Neural cell (in vitro differentiated cells): ENCODE results near the gene MYO5C. TPM values are rescaled to one million over a fixed set of nuclear protein-coding genes. Genes with fewer than 3 reads are reported as not detected.

Experiments
- H2AFZ ChIP-seq: fragments of 200-600, 300-800 bp; sonication (generic), shearing (Covaris generic); 2 replicates; pipeline ENCODE4 v1.6.0; 2014; ENCODE audit warnings: low read depth, mild to moderate bottlenecking, antibody characterized with exemption, low read length, moderate library complexity
- H3F3A ChIP-seq: fragments of 200-600 bp; shearing (Covaris generic); 2 replicates; pipeline ENCODE4 v1.6.1; 2016; ENCODE audit warnings: mild to moderate bottlenecking, moderate library complexity, mixed read lengths, antibody characterized with exemption, low read length; ENCODE audit not compliant: insufficient read depth, poor library complexity, severe bottlenecking
- H3K27ac ChIP-seq: fragments of 200-600, 300-800 bp; sonication (generic), shearing (Covaris generic); 2 replicates; pipeline ENCODE4 v1.5.1; 2014; ENCODE audit warnings: mild to moderate bottlenecking, low read length, moderate library complexity
- H3K27me3 ChIP-seq: fragments of 300-800, 200-600 bp; sonication (generic), shearing (Covaris generic); 2 replicates; pipeline ENCODE4 v1.6.0; 2014; ENCODE audit warnings: mild to moderate bottlenecking, low read depth, low read length, moderate library complexity; ENCODE audit not compliant: insufficient read depth
- H3K36me3 ChIP-seq: fragments of 300-800, 200-600 bp; sonication (generic), shearing (Covaris generic); 2 replicates; pipeline ENCODE4 v1.5.1; 2014; ENCODE audit warnings: mild to moderate bottlenecking, antibody characterized with exemption, low read length, moderate library complexity; ENCODE audit not compliant: insufficient read depth
- H3K4me2 ChIP-seq: fragments of 300-800, 200-600 bp; sonication (generic), shearing (Covaris generic); 2 replicates; pipeline ENCODE4 v1.6.0; 2014; ENCODE audit warnings: mild to moderate bottlenecking, low read length
- H3K4me3 ChIP-seq: fragments of 300-800, 200-600 bp; sonication (generic), shearing (Covaris generic); 2 replicates; pipeline ENCODE4 v1.5.1; 2014; ENCODE audit warnings: mild to moderate bottlenecking, low read length, moderate library complexity
- H3K79me2 ChIP-seq: fragments of 200-600 bp; shearing (Covaris generic); replicated peaks from 2 replicates; pipeline ENCODE4 v1.6.0; 2014; ENCODE audit warnings: mild to moderate bottlenecking, low read length, moderate library complexity; ENCODE audit not compliant: insufficient read depth
- H3K9ac ChIP-seq: fragments of 300-800, 200-600 bp; sonication (generic), shearing (Covaris generic); 2 replicates; pipeline ENCODE4 v1.6.1; 2016; ENCODE audit warnings: mild to moderate bottlenecking, low read length, mixed read lengths
- H3K9me2 ChIP-seq: fragments of 200-600 bp; shearing (Covaris generic); 2 replicates; pipeline ENCODE4 v1.6.1; 2016; ENCODE audit warnings: mild to moderate bottlenecking, low read length, mixed read lengths; ENCODE audit not compliant: insufficient read depth
- H3K9me3 ChIP-seq: fragments of 200-600, 300-800 bp; sonication (generic), shearing (Covaris generic); 2 replicates; pipeline ENCODE4 v1.6.1; 2016; ENCODE audit warnings: mild to moderate bottlenecking, mixed run types, low read length, moderate library complexity, mixed read lengths
- H4K20me1 ChIP-seq: fragments of 200-600 bp; shearing (Covaris generic); 2 replicates; pipeline ENCODE4 v1.6.1; 2016; ENCODE audit warnings: mild to moderate bottlenecking, mixed run types; ENCODE audit not compliant: insufficient read depth
- EP300 ChIP-seq: fragments of 450-650 bp; conservative IDR thresholded peaks from 2 replicates; pipeline ENCODE4 v1.6.1; 2014; ENCODE audit warnings: antibody characterized with exemption, mild to moderate bottlenecking, moderate library complexity; ENCODE audit not compliant: poor library complexity, severe bottlenecking
- EZH2 ChIP-seq: fragments of 200-600, 300-800 bp; shearing (Covaris generic), sonication (generic); IDR thresholded peaks from 2 replicates; pipeline ENCODE4 v1.6.1; 2014; ENCODE audit warnings: antibody characterized with exemption, low read length, borderline replicate concordance, mild to moderate bottlenecking; ENCODE audit not compliant: insufficient read depth, poor library complexity, severe bottlenecking
- MXI1 ChIP-seq: fragments of 450-650 bp; conservative IDR thresholded peaks from 2 replicates; pipeline ENCODE4 v1.6.1; 2014; ENCODE audit warnings: antibody characterized with exemption, mild to moderate bottlenecking; ENCODE audit not compliant: poor library complexity, severe bottlenecking
- POLR2AphosphoS5 ChIP-seq: IDR thresholded peaks from 2 replicates; pipeline ENCODE4 v1.6.1; 2012
- RAD21 ChIP-seq: fragments of 450-650 bp; conservative IDR thresholded peaks from 2 replicates; pipeline ENCODE4 v1.6.1; 2014; ENCODE audit warnings: antibody characterized with exemption, mild to moderate bottlenecking, moderate library complexity
- SMC3 ChIP-seq: fragments of 450-650 bp; conservative IDR thresholded peaks from 2 replicates; pipeline ENCODE4 v1.6.1; 2014; ENCODE audit warnings: antibody characterized with exemption, mild to moderate bottlenecking, moderate library complexity; ENCODE audit not compliant: poor library complexity
- TAF1 ChIP-seq: IDR thresholded peaks from 2 replicates; pipeline ENCODE4 v1.6.1; 2012; ENCODE audit warnings: low read depth
- polyA plus RNA-seq: library from polyadenylated mRNA; depleted of rRNA; stranded (reverse); fragments of >200 nt; gene quantifications from 2 replicates; pipeline ENCODE4 v1.2.3, GENCODE V29; 2014
- TF ChIP-seq, protein P1 (sequence below): IDR thresholded peaks from 2 replicates; pipeline ENCODE4 v1.6.1; 2012; ENCODE audit warnings: borderline replicate concordance
- TF ChIP-seq, protein P2 (sequence below): fragments of 450-650 bp; IDR thresholded peaks from 2 replicates; pipeline ENCODE4 v1.5.1; 2014; ENCODE audit warnings: antibody characterized with exemption, mild to moderate bottlenecking, moderate library complexity; ENCODE audit not compliant: poor library complexity, severe bottlenecking

Gene MYO5C
- polyA plus RNA-seq, 1 donor from 2014 or later: 0.77 TPM

DNA sequence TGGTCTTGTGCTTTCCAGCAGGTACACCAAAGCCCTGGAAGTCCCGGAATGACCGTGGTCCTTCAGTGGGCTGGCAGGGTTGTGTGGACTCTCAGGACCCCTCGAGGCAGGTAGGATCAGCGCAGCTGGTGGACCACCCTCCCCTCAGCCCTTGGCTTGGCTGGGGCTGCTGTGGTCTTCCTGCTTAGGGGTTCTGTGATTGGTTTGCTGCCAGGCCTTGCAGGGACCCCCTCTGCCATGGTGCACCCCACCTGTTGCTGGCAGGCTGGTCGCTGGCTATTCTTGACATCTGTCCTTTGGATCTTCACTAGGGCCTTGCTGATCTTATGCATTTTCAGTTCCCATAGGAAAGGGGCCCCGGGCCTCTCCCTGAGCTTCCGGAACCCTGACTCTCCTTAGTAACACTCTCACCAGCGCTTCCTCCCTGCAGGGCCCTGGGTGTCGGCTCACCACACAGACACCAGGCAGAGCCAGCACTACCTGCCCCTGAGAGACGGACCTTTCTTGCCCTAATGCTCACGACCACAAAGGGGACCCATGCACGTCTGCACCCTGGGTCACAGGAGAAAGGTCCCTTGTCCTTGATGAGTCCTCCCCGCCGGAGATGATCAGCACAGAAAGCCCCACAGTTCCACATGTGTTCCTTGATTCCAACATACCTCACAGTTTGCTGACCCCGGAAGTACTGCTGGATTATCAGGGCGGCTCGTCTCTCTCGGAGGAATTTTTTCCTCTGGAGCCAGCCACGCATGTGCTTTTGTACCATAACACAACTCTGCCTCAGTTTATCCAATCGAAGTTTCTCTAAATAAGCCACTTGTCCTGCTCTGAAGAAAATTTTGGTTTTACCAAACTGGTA lies 51.7 kb downstream of the MYO5C start:
- Histone ChIP-seq H3K4me3 (no peak overlapping the region), H3K79me2 (no peaks in the 10 kb centered on the region), H3K9me3 (no peaks in the 10 kb centered on the region), H2AFZ (no peak overlapping the region), H3F3A (no peaks in the 10 kb centered on the region), H3K9ac (no peak overlapping the region), H3K27ac (no peak overlapping the region), H3K27me3 (no peaks in the 10 kb centered on the region), H3K36me3 (no peaks in the 10 kb centered on the region), H3K9me2 (no peaks in the 10 kb centered on the region), H3K4me2 (no peak overlapping the region), H4K20me1 (no peaks in the 10 kb centered on the region)
- TF ChIP-seq, protein P1, sequence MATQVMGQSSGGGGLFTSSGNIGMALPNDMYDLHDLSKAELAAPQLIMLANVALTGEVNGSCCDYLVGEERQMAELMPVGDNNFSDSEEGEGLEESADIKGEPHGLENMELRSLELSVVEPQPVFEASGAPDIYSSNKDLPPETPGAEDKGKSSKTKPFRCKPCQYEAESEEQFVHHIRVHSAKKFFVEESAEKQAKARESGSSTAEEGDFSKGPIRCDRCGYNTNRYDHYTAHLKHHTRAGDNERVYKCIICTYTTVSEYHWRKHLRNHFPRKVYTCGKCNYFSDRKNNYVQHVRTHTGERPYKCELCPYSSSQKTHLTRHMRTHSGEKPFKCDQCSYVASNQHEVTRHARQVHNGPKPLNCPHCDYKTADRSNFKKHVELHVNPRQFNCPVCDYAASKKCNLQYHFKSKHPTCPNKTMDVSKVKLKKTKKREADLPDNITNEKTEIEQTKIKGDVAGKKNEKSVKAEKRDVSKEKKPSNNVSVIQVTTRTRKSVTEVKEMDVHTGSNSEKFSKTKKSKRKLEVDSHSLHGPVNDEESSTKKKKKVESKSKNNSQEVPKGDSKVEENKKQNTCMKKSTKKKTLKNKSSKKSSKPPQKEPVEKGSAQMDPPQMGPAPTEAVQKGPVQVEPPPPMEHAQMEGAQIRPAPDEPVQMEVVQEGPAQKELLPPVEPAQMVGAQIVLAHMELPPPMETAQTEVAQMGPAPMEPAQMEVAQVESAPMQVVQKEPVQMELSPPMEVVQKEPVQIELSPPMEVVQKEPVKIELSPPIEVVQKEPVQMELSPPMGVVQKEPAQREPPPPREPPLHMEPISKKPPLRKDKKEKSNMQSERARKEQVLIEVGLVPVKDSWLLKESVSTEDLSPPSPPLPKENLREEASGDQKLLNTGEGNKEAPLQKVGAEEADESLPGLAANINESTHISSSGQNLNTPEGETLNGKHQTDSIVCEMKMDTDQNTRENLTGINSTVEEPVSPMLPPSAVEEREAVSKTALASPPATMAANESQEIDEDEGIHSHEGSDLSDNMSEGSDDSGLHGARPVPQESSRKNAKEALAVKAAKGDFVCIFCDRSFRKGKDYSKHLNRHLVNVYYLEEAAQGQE: no peak
- TF ChIP-seq RAD21 (no peak), TAF1 (no peak), MXI1 (no peak), EZH2 (no peak), POLR2AphosphoS5 (no peak), EP300 (no peak), SMC3 (no peak)
- TF ChIP-seq, protein P2, sequence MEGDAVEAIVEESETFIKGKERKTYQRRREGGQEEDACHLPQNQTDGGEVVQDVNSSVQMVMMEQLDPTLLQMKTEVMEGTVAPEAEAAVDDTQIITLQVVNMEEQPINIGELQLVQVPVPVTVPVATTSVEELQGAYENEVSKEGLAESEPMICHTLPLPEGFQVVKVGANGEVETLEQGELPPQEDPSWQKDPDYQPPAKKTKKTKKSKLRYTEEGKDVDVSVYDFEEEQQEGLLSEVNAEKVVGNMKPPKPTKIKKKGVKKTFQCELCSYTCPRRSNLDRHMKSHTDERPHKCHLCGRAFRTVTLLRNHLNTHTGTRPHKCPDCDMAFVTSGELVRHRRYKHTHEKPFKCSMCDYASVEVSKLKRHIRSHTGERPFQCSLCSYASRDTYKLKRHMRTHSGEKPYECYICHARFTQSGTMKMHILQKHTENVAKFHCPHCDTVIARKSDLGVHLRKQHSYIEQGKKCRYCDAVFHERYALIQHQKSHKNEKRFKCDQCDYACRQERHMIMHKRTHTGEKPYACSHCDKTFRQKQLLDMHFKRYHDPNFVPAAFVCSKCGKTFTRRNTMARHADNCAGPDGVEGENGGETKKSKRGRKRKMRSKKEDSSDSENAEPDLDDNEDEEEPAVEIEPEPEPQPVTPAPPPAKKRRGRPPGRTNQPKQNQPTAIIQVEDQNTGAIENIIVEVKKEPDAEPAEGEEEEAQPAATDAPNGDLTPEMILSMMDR: no peak

DNA sequence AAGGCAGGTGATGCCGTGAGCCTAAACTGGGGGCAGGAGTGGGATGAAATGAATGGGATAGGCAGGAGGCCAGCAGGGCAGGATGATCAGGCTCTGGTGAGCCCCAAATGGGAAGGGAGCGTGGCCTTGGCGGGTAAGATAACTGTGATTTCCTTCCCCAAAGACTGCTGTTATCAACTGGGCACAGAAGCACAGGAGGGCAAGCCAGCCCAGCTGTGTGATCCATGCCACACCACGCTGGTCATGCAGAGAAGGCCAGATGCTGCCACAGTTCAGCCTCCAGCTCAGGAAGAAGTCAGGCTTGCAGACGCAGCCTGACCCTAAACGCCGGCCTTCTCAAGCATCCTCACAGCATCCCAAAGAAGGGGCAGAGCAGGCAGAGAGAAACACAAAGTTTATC lies 52.3 kb downstream of the MYO5C start:
- no peaks in the 10 kb centered on the region for H3K9me3 ChIP-seq
- no peaks in the 10 kb centered on the region for H3K36me3 ChIP-seq
- no peak overlapping the region for H3K4me2 ChIP-seq
- no peak overlapping the region for H2AFZ ChIP-seq
- H3K27me3 ChIP-seq: no peaks in the 10 kb centered on the region
- H4K20me1 ChIP-seq: no peaks in the 10 kb centered on the region
- no peak overlapping the region for H3K9ac ChIP-seq
- no peak overlapping the region for H3K27ac ChIP-seq
- no peak overlapping the region for H3K4me3 ChIP-seq
- no peaks in the 10 kb centered on the region for H3K79me2 ChIP-seq
- no peaks in the 10 kb centered on the region for H3F3A ChIP-seq
- no peaks in the 10 kb centered on the region for H3K9me2 ChIP-seq
- TF ChIP-seq, protein P1: no peak
- TF ChIP-seq, protein P2: no peak
- TF ChIP-seq EZH2 (no peak), RAD21 (no peak), EP300 (no peak), POLR2AphosphoS5 (no peak), MXI1 (no peak), TAF1 (no peak), SMC3 (no peak)
